GM21717 (cell line): ENCODE data around the gene GPR3.
A peak's percentile ranks its signal among the peaks of the same experiment; 100 is the strongest.

Source experiments
- ATAC-seq: cut with Tn5 transposase; IDR thresholded peaks from one replicate; pipeline ENCODE4 v1.9.1; 2021; ENCODE audit warnings: mild to moderate bottlenecking, moderate library complexity; ENCODE audit not compliant: unreplicated experiment

The GPR3 gene

DNA sequence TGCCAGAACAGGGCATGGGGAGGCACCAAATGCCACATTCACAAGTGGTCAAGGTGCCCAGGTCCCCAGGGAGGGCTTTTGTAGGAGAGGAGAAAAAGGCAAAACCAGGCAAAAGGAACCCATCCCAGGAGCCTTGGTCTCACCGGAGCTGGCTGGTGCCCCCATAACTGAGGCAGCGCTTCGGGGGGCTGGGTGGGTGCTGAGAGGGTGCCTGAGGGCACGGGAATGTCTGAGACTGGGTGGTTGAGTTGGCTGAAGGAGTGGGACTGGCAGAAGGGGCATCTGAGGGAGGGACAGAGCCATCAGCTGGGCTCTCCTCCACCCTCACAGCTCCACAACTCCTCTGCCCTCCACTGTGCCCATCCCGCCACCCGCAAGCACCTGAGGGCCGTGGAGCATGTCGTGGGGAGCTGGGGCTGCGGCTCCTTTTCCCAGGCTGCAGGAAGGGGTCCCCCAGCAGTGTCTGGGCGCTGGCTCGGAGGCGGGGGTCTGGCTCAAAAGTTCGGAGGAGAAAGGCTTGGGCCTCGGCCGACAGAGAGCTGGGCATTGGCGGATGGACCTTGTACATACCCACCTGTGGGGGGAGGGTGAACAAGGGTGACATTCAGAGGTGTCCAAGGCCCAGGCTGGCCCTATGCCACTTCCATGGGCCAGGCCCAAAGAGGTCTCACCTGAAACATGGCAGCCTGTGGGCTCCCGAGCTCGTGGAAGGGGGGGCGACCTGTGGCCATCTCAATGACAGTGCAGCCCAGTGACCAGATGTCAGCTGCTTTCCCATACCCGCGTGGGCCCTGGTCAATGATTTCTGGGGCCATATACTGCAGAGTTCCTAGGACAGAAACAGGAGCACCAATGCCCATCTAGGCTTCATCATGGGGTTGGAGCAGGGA, 34.1 kb upstream of the GPR3 start:
- no peak for ATAC-seq

DNA sequence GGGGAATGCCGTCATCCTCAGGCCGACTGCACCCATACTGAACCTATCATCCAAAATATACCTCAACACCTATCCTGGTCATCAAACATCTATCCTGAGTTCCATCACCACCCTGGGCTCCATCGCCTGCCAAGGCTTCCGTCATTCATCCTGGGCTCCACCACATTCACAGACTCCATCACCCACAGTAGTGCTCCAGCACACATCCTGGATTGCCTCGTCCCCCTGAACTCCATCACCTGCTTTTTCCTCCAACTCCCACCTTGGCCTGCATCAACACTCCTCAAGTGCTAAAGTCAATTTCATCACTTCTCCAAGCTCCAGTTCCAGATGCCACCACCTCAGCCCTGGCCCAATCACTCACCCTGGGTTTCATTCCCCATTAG, 33.5 kb upstream of the GPR3 start:
- ATAC-seq = no peak

DNA sequence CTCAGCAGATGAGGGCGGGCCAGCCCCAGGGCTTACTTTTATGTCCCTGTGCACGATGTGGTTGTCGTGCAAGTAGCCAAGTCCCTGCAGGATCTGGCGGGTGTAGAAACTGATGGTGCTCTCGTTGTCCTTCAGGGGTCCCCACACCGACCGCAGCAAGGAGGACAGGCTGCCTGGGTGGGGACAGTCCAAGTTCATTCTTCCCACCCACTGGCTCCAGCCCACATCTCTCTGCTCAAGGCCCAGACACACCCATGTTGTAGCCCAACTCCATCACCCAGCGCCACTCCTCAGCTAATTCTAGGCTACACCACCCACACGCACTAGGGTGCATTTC, 32.6 kb upstream of the GPR3 start:
- no peak for ATAC-seq

DNA sequence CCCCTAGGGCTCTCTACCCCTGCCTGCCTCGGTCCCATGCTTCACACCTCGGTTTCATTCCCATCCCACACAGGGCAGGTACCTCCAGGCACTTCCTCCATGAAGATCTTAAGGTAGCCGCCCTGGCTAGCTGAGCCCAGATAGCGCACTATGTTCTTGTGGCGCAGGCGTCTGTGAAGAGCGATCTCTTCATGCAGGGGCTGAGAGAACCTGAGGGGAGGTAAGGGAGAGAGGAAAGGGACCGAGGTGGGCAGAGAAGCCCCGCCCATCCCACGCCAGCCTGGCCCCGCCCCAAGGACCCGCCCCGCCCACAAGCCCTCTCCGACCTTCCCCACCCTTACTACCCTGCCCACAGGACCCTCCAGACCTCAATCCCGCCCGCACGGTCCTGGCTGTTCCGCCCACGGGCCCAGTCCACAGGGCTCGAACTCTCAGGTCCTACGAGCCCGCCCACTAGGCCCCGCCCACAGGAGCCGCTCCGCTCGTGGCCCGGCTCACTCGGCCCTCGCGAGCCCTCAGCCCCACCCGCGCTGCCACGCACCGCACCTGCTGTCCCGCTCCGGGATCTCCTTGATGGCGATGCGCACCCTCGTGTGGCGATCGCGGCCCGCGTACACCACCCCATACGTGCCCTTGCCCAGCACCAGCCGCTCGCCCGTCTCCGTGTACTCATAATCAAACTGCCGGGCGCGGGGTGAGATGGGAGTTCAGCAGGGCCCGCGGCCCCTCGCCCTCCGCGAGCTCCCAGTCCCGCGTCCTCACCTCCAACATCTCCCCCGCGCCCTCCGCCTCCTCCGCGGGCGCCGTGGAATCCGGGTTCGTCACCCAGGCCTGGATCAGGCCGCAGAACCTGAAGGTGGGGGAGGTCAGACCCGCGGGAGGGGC, 32.0 kb upstream of the GPR3 start:
- ATAC-seq = no peak

DNA sequence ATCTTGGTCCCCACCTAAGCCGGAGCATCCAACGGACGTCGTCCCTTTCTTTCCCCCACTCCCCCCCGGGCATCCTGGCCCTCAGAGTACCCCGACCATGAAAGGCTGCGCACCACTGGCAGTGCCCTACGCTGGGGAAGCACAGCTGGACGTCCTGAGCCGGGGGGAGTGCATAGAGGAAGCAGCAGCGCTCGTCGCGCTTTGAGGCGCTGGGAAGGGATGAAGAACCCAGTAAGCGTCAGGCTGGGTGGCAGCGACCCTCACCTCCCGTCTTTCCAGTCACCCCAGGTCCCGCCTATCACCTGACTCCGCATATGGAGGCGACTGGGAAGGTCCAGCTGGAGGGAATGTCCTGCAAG, 31.4 kb upstream of the GPR3 start:
- no peak for ATAC-seq

DNA sequence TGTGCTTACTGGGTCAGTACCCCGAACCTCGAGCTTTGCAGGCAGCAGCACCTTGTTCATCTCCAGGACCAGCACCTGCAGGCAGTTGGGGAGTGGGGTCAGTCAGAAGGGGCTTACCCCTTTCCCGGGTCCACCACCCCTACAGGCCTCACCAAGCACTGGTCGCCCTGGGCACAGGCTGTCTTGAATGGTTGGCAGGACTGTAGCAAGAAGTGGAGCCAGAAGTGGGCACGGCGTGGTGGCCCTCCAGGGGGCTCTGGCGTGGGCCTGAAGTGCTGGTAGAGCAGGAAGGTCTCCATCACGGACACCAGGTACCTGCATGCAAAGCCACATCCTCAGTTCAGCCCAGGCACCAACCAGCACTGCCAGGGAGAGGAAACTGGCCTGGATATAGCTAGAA, 30.9 kb upstream of the GPR3 start:
- ATAC-seq = no peak

DNA sequence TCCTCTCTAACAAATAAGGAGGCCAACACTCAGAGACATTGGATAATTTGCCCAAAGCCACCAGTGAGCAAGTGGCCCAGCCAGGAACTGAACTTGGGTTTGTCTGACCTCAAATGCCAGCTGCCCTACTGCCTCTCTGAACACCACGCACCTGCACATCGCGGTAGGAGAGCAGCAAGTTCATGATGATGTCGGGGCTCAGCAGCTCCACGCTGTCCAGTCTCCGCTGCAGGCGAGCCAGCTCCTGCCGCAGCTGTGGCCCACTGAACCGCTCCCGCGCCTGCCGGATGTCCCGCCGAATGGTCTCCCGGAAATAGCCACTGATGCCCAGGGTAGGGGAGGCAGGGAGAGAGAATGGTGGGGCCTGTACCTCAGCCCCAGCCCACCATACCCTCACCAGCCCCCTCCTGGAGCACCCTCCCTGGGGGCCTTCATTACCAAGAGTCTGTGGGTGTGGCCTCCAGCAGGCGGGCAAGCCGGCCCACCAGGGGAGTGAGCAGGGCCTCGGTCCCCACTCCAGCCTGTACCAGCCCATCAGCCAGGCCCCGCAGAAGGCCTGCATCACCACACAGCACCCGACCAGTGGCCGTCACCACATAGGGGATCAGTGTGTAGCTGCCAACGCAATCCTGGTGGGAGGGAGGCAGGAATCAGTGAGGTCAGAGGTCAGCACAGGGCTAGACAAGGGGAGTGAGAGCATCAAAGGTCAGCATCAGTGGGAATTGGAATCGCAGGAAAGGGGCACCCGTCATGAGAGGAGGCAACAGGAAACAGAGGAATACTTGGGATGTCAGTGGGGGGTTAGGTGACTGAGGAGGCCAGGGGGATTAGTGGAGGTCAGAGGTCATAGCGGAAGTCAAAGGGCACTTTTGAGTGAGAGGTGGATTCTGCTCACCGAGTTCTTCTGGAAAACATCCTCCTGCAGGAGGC, 28.4 kb upstream of the GPR3 start:
- no peak for ATAC-seq

DNA sequence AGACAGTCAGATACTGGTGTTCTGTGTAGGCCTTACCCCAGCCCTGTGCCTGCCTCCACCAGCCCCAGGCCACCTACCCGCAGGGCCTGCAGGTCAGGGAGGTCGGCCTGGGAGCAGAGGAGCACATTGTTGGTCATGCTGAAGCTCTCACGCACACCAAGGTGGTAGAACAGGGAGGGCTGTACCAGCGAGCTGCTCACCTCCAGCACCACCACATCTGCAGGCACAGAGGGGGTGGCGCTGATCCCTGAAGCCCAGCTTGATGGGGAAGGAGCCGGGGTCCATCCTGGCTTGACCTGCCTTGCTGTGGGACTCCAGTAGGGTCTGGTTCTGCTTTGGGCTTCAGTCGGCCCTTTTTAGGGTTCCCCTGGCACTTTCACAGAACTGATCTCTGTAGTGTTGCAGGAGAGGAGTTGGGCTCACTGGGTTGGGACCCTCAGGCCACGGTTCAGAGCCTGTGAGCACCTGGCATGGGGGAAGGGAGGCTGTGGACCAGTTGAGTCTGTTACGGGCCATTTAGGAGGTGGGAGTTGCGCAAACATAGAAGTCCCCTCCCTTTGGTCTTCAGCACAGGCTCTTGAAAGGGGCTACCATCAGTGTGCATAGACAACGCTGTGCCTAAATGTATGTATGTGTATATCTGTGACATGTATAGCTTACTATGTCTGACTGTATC, 27.6 kb upstream of the GPR3 start:
- no peak for ATAC-seq

DNA sequence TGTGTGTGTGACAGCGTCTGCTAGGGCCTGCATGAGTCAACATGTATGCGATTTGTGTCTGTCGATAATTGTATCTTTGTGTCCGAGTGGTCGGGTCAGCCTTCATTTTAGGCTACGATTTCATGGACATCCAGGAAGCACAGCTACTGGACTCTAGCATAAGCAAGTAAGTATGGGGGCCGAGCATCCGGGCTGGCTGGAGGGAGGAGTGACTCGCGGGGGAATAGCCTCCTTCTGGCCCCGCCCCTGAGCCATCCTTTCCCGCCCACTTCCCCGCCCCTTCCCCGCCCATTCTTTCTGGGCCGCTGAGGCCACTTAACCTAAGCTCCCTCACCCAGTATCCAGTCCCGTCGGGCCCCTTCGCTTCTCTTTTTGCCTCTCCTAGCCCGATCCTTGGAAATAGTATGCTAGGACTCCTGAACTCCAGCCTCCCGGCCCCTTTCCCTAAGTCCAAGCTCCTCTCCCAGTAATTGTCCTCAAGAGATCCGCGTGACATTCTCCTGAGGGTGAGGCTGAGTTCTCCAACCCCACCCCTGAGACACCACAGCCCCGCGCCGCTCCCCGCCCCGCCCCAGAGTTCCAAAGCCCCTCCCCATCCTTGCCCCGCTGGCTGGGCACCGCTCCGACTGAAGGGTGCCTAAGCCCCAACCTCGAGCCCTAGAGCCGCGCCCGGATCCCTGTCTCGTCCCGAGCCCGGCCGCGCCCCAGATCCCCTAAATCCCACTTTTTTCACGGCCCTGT, 26.9 kb upstream of the GPR3 start:
- ATAC-seq = peak; percentile 28

DNA sequence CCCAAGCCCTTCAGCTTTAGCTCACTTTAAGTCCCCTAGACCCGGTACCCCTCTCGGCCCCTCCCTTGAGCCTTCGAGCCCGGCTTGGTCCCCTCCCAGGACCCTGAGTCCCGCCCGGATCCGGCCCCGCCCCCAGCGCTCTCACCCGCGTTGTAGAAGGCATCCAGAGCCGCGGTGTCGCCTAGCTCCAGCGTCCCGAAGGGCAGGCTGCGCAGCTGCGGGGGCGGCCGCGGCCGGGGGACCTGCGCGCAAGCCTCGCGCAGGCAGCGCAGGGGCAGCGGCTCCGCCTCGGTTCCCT, 26.4 kb upstream of the GPR3 start:
- peak; percentile 40 for ATAC-seq

DNA sequence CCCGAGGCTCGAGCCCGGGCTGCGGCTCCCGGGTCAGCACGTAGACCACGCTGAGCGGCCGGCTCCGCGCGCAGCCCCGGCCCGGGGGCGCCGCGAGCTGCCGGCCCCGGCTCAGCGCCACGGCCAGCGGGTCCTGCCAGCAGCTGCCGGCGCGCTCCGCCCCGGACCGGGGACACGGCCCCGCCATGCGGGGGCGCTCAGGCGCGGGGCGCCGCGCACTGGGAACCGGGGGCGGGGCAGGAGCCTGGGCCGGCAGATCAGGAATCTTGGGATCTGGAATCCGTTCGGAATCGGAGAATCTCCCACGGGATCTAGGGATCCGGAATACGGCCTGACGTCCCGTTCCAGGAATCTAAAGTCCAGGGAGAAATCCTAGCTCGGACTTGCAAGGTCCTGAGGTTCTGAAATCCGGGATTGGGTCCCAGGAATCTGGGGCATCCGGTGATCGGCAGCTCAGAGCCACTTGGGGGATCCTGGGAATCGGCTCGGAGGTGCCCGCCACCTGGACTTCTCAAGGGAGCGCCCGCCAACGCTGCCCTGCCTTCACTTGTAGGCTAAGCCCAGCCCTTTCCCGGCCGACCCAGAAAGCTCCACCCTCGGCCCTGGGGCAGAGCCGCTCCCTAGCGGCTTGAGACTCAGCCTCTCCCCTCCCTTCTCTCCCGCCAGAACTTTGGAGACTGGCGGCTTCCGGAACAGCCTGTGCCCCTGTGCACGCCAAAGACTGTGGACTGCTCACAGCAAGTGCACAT, 25.8 kb upstream of the GPR3 start, which contains the start of gene MAP3K6:
TSS of gene MAP3K6 (minus strand) at position 551 of the 749 bp plus-strand sequence. CDS start at position 187, 364 bp downstream.
- ATAC-seq = peak; percentile 35

DNA sequence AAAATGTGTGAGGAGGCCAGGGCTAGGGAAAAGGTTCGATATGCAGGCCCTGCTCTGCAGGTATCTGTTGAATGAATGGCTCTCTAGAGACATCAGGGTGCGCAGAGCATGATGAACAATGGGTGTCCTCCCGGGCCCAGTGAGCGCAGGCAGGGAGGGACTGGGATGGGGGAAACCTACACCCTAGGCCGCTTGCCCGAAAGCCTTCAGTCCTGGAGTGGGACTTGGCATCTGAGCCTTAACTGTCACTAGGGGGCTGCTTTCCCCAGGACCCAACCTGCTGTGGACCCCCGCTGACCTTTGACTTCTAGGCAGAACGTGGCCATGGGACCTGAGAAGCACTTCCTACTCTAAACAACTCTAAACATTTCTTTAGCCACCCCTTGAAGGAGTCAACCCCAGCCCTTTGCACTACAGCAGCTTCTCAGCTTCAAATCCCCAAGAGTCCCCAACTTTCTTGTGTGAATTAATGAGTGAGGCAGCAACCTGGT, 25.2 kb upstream of the GPR3 start:
- no peak for ATAC-seq

DNA sequence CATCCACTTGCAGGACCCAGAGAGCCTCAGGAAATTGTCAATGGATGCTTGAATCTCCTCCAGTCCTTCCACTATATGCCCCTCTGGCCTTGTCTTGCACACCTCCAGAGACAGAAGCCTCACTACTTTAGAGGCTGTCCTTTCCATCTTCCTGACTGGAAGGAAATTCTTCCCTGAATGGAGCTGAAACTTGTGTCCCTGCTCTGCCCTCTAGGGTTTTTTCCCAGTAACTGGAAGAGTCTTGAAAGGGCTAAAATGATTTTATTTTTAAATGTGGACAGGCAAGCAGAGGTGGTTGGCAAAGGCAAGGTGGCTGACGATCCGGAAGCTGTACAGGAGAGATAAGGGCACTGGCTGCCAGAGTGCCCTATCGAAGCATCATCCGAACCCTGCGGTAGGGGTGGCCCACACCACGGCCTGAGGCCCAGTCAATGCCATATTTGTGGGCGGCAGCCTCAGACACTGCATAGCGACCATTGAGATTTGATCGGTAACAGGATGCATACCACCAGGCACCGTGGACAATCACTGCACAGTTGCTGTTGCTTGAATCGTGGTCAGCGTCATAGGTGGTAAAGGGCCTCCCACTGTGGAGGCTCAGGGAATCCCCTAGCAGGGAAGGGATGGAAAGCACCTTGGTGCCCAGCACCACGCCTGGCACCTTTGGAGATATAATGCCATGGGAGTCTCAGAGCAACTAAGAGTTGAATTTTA, 23.4 kb upstream of the GPR3 start:
- no peak for ATAC-seq

DNA sequence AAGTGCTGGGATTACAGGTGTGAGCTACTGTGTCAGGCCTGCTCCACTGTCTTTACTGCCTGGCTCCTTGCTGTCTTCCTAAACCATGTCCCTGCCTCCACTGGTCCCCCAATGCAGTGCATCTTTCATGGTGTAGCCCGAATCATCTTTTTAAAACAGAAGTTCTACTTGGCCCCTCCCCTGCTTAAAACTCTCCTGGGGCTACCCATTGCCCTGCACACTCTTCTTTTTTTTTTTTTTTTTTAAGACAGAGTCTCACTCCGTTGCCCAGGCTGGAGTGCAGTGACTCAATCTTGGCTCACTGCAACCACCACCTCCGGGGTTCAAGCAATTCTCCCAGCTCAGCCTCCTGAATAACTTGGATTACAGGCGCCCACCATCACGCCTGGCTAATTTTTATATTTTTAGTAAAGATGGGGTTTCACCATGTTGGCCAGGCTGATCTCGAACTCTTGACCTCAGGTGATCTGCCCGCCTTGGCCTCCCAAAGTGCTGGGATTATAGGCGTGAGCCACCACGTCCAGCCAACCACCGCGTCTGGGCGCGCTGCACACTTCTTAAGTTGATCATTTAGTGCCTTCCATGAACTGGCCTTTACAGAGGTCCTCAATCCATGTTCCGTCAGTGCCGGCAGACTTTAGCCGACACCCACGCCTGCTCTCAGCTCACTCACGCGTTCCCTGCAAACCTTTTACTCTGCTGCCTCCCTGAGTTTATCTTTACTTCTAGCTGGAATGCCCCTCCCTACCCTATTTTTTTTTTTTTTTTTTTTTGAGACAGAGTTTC, 20.2 kb upstream of the GPR3 start:
- no peak for ATAC-seq

DNA sequence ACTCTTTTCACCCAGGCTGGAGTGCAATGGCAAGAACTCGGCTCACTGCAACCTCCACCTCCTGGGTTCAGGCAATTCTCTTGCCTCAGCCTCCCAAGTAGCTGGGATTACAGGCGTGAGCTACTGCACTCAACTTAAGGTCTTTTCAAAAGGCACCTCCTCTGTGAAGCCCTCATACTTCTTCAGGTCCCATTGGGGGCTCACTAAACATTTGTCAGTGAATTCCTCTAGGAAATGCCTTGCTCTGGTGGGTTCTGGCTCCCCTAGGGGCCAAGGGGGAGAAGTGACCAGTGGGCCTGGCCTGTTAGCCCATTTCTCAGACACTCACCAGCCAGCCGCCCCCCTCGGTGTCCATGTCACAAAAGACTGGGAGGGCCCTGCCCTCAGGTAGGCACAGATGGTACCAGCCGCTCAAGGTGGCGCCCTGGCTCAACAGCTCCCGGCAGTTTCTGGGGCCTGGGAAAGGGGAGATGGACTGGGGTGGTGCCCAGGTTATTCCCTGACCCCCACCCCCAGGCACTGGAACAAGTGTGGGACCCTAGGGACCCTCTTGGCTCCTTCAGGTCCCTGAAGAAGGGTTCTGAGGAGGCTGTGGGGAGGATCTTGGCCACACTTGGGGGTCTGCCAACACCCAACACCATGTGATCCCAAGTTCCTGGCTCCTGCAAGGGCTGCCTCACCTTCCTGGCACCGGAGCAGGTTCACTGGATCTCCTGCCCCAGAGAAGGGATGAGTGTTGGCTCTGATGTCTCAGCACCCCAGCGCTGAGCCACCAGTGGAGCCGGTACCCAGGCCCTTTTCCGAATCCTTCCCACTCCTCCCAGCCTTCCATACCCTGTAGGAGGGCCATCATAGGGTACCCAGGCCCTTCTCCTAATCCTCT, 19.4 kb upstream of the GPR3 start:
- ATAC-seq = no peak

DNA sequence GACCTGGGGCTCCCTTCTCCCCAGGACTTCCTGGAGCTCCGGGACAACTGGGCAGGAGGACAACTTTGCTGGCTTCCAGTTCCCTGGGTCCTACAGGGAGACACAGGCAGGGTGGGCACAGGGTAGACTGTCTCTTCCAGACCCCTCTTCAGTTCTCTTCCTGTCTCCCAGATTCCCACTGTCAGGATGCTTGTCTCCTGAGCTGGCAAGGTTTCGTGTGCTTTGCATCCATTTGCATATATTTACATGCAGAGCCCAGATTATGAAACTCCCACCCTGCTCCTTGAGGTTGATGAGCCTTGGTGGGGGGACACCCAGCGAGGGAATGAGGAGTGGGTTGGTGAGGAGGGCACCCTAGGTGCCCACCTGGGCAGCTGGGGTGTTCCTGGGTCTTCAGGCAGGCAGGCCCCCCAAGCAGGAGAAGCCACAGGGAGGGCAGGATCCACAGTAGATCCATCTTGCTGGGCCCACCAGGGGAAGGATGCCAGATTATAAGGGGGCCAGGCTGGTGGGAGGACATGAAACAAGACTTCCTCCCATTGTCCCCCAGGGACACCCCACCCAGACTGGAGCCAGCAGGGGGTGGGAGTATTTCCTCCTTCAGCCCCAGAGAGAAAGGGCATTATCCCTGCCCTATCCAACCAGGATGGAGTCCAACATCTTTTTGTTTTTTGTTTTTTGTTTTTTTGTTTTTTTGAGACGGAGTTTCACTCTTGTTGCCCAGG, 17.9 kb upstream of the GPR3 start, which contains the start of gene FCN3:
TSS of gene FCN3 (minus strand) at position 463 of the 725 bp plus-strand sequence. CDS start at position 457, 6 bp downstream.
- no peak for ATAC-seq
